ENCODE results near the gene YAP1. TPM values are rescaled to one million over a fixed set of nuclear protein-coding genes. Genes with fewer than 3 reads are reported as not detected.

The YAP1 gene
- total and polyA plus RNA-seq, 4 experiments from 2014 or later: 0.44 to 0.75 TPM; not detected in 2

DNA sequence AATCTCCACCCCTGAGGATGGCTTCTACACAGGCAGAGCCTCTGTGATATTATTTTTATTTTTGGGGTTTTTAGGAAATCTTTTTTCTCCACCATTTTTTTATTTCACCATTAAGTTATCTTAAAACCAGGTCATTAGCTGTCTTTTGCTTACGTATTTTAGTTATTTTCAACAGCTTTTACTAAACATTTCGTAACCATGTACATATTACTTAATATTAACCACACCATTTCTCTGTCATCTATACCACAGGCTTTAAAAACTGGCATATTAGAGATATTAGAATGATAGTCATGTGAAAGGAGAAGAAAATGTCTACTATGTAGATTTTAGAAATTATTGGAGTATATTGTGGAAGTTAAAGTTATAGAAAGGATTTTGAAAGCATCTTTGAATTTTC is 37.4 kb downstream of the YAP1 start:
- H3K4me1 Mint-ChIP-seq: no peaks in the 10 kb centered on the region
- Histone ChIP-seq H3K36me3 (ENCODE audit: insufficient read depth, low read length) (no peaks in the 10 kb centered on the region), H3K27me3 (ENCODE audit: insufficient read depth, low read length) (no peaks in the 10 kb centered on the region), H3K4me1 (ENCODE audit: insufficient read depth, low read length) (no peaks in the 10 kb centered on the region), H3K27ac (ENCODE audit: low read depth, low read length) (no peak overlapping the region), H3K9me3 (ENCODE audit: control insufficient read depth in 1 of 2, low read length in 2 of 2) (no peaks in the 10 kb centered on the region), H3K4me3 (ENCODE audit: low read length in 2 of 2) (no peak overlapping the region)
- CTCF ChIA-PET (ENCODE audit: partially characterized antibody): no interaction called here
- H3K4me3 Mint-ChIP-seq: no peak overlapping the region
- peaks cover 18 to 20% of the 10 kb centered on the region in 2 donors for H3K27me3 Mint-ChIP-seq
- H3K9me3 Mint-ChIP-seq: no peaks in the 10 kb centered on the region
- intact Hi-C loops (cut with micrococcal nuclease): no loop called here
- POLR2A ChIA-PET (ENCODE audit: partially characterized antibody): no interaction called here
- no peak overlapping the region for H3K27ac Mint-ChIP-seq
- DNase-seq: no peak
- no peaks in the 10 kb centered on the region for H3K36me3 Mint-ChIP-seq

GRCh38 chr11:102148059-102148458 is 37.8 kb downstream of the YAP1 start:
- Mint-ChIP-seq H3K27ac (no peak overlapping the region), H3K36me3 (no peaks in the 10 kb centered on the region), H3K27me3 (peaks cover 18 to 20% of the 10 kb centered on the region in 2 donors), H3K9me3 (peaks cover 0 to 1% (median 0%) of the 10 kb centered on the region in 8 donors), H3K4me3 (no peak overlapping the region), H3K4me1 (no peaks in the 10 kb centered on the region)
- ChIA-PET POLR2A (ENCODE audit: partially characterized antibody) (no interaction called here), CTCF (ENCODE audit: partially characterized antibody) (no interaction called here)
- intact Hi-C loops (cut with micrococcal nuclease): no loop called here
- Histone ChIP-seq H3K9me3 (ENCODE audit: control insufficient read depth in 1 of 2, low read length in 2 of 2) (no peaks in the 10 kb centered on the region), H3K36me3 (ENCODE audit: insufficient read depth, low read length) (no peaks in the 10 kb centered on the region), H3K27ac (ENCODE audit: low read depth, low read length) (no peak overlapping the region), H3K4me3 (ENCODE audit: low read length in 2 of 2) (no peak overlapping the region), H3K27me3 (ENCODE audit: insufficient read depth, low read length) (no peaks in the 10 kb centered on the region), H3K4me1 (ENCODE audit: insufficient read depth, low read length) (no peaks in the 10 kb centered on the region)
- DNase-seq: no peak

DNA sequence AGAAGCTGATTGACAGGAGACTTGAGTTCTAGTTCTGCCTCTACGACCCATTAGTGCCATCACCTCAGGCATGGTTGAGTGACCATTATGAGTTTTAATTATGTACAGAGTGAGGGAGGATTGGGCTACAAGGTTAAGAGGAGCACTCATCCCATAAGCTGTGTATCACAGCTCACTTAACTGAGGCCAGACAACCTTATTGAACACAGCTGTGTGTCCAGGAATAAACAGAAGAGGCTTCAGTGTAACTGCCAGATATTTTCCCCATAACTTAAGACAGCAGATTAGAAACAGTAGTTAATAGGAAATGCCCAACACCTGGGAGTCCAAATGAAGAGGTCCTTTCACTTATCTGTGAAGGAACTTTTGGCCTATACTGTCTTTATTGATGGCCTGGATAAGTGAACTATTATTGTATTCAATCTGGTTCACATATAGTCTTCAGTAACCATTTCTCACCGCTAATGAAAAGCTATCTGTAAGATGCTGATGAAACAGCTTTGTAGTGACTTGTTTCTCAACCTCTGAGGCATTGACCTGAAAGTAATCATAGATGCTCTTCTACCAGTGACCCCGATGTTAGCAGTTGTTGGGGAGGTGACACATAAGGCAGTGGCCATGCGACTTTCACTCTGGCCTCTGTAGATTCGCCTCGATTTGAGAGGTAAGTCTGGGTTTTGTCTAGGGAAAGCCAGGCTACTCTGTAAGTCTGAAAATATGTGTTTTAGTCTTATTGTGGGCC is 41.7 kb downstream of the YAP1 start:
- Mint-ChIP-seq H3K4me3 (no peak overlapping the region), H3K36me3 (no peaks in the 10 kb centered on the region), H3K4me1 (no peaks in the 10 kb centered on the region), H3K27me3 (peaks cover 8 to 11% of the 10 kb centered on the region in 2 donors), H3K27ac (no peak overlapping the region), H3K9me3 (peaks cover 0 to 2% (median 0%) of the 10 kb centered on the region in 8 donors)
- no peak for DNase-seq
- POLR2A ChIA-PET (ENCODE audit: partially characterized antibody): no interaction called here
- H3K4me1 ChIP-seq (ENCODE audit: insufficient read depth, low read length): no peaks in the 10 kb centered on the region
- no peak overlapping the region for H3K4me3 ChIP-seq (ENCODE audit: low read length in 2 of 2)
- H3K36me3 ChIP-seq (ENCODE audit: insufficient read depth, low read length): no peaks in the 10 kb centered on the region
- H3K9me3 ChIP-seq (ENCODE audit: control insufficient read depth in 1 of 2, low read length in 2 of 2): no peaks in the 10 kb centered on the region
- no peak overlapping the region for H3K27ac ChIP-seq (ENCODE audit: low read depth, low read length)
- intact Hi-C loops (cut with micrococcal nuclease): no loop called here
- CTCF ChIA-PET (ENCODE audit: partially characterized antibody): no interaction called here
- H3K27me3 ChIP-seq (ENCODE audit: insufficient read depth, low read length): no peaks in the 10 kb centered on the region

- POLR2A ChIA-PET (ENCODE audit: partially characterized antibody): no interaction called here
- intact Hi-C loops (cut with micrococcal nuclease): no loop called here
Measured at GRCh38 chr11:102153082-102153481, 42.8 kb downstream of the YAP1 start.

GRCh38 chr11:102154806-102155205 is 44.6 kb downstream of the YAP1 start:
- Mint-ChIP-seq H3K27ac (no peak overlapping the region), H3K4me3 (no peak overlapping the region), H3K9me3 (peaks cover 0 to 2% (median 0%) of the 10 kb centered on the region in 8 donors), H3K36me3 (no peaks in the 10 kb centered on the region), H3K27me3 (peaks cover 2 to 8% of the 10 kb centered on the region in 2 donors), H3K4me1 (no peaks in the 10 kb centered on the region)
- Histone ChIP-seq H3K9me3 (ENCODE audit: control insufficient read depth in 1 of 2, low read length in 2 of 2) (no peaks in the 10 kb centered on the region), H3K4me1 (ENCODE audit: insufficient read depth, low read length) (no peaks in the 10 kb centered on the region), H3K4me3 (ENCODE audit: low read length in 2 of 2) (no peak overlapping the region), H3K36me3 (ENCODE audit: insufficient read depth, low read length) (no peaks in the 10 kb centered on the region), H3K27me3 (ENCODE audit: insufficient read depth, low read length) (no peaks in the 10 kb centered on the region), H3K27ac (ENCODE audit: low read depth, low read length) (no peak overlapping the region)
- DNase-seq: no peak
- CTCF ChIA-PET (ENCODE audit: partially characterized antibody): no interaction called here
- intact Hi-C loops (cut with micrococcal nuclease): no loop called here
- POLR2A ChIA-PET (ENCODE audit: partially characterized antibody): no interaction called here

More at GRCh38 chr11:102153082-102153481, 42.8 kb downstream of the YAP1 start:
- Histone ChIP-seq H3K27ac (ENCODE audit: low read depth, low read length) (no peak overlapping the region), H3K9me3 (ENCODE audit: control insufficient read depth in 1 of 2, low read length in 2 of 2) (no peaks in the 10 kb centered on the region), H3K36me3 (ENCODE audit: insufficient read depth, low read length) (no peaks in the 10 kb centered on the region), H3K4me1 (ENCODE audit: insufficient read depth, low read length) (no peaks in the 10 kb centered on the region), H3K27me3 (ENCODE audit: insufficient read depth, low read length) (no peaks in the 10 kb centered on the region), H3K4me3 (ENCODE audit: low read length in 2 of 2) (no peak overlapping the region)
- H3K36me3 Mint-ChIP-seq: no peaks in the 10 kb centered on the region
- no peak overlapping the region for H3K4me3 Mint-ChIP-seq
- no peak overlapping the region for H3K27ac Mint-ChIP-seq
- CTCF ChIA-PET (ENCODE audit: partially characterized antibody): no interaction called here
- DNase-seq: no peak
- H3K4me1 Mint-ChIP-seq: no peaks in the 10 kb centered on the region
- peaks cover 0 to 2% (median 0%) of the 10 kb centered on the region in 8 donors for H3K9me3 Mint-ChIP-seq
- peaks cover 6 to 8% of the 10 kb centered on the region in 2 donors for H3K27me3 Mint-ChIP-seq

DNA sequence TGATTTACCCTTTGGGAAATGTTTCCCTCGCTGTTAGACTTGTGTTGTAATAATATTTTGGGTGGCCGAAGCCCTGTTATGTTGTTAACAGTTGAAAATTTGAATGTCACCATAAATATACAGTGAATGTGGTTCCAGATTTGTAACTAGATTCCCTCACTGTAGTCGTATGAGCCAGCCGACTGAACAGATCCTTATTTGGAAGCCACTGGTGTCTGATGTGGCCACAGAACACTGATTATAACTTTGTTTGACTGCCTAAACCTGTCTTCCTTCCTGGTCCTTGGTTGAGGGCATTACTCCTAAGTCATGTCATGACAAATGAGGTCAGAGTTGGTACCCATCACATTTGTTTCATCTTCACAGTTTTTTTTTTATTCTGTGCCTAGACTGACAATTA is 45.4 kb downstream of the YAP1 start:
- intact Hi-C loops (cut with micrococcal nuclease): no loop called here
- no peaks in the 10 kb centered on the region for H3K4me1 ChIP-seq (ENCODE audit: insufficient read depth, low read length)
- H3K27ac ChIP-seq (ENCODE audit: low read depth, low read length): no peak overlapping the region
- no peak overlapping the region for H3K4me3 ChIP-seq (ENCODE audit: low read length in 2 of 2)
- no peaks in the 10 kb centered on the region for H3K36me3 Mint-ChIP-seq
- H3K27me3 Mint-ChIP-seq: peaks cover 2 to 4% of the 10 kb centered on the region in 2 donors
- H3K4me1 Mint-ChIP-seq: no peaks in the 10 kb centered on the region
- ChIA-PET CTCF (ENCODE audit: partially characterized antibody) (no interaction called here), POLR2A (ENCODE audit: partially characterized antibody) (no interaction called here)
- no peaks in the 10 kb centered on the region for H3K9me3 ChIP-seq (ENCODE audit: control insufficient read depth in 1 of 2, low read length in 2 of 2)
- no peak for DNase-seq
- no peaks in the 10 kb centered on the region for H3K36me3 ChIP-seq (ENCODE audit: insufficient read depth, low read length)
- peaks cover 0 to 2% (median 0%) of the 10 kb centered on the region in 8 donors for H3K9me3 Mint-ChIP-seq
- no peak overlapping the region for H3K27ac Mint-ChIP-seq
- H3K4me3 Mint-ChIP-seq: no peak overlapping the region
- H3K27me3 ChIP-seq (ENCODE audit: insufficient read depth, low read length): no peaks in the 10 kb centered on the region

DNA sequence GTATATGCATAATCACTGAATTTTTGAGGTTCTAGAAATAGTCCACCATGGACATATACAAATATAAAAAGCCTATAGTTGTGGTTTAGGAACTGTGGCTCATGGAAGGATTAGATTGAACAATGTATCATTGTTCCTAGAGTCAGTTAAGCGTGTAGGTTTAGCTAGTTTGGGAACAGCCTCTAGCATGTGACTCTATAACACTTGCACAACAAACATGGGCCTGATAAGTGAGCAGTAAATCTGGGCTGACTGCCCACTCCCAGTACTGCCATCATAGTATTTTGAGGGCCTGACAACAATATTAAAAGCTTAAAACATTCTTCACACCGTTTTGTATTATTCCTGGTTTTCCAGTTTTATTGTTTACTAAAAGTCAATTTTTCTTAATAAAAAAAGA is 47.0 kb downstream of the YAP1 start:
- CTCF ChIA-PET (ENCODE audit: partially characterized antibody): interaction anchor here (1.3 kb wide), 1 partner anchor 12 kb away, joined by 3 read pairs; no protein-coding TSS in a partner anchor

More for the DNA sequence above, 47.0 kb downstream of the YAP1 start:
- no peaks in the 10 kb centered on the region for H3K9me3 ChIP-seq (ENCODE audit: control insufficient read depth in 1 of 2, low read length in 2 of 2)
- H3K36me3 ChIP-seq (ENCODE audit: insufficient read depth, low read length): no peaks in the 10 kb centered on the region
- no peaks in the 10 kb centered on the region for H3K27me3 ChIP-seq (ENCODE audit: insufficient read depth, low read length)
- Mint-ChIP-seq H3K36me3 (no peaks in the 10 kb centered on the region), H3K9me3 (peaks cover 0 to 2% (median 0%) of the 10 kb centered on the region in 8 donors), H3K4me1 (no peaks in the 10 kb centered on the region), H3K4me3 (no peak overlapping the region), H3K27ac (no peak overlapping the region), H3K27me3 (peaks cover 4% of the 10 kb centered on the region in 2 donors)
- POLR2A ChIA-PET (ENCODE audit: partially characterized antibody): no interaction called here
- no peak overlapping the region for H3K27ac ChIP-seq (ENCODE audit: low read depth, low read length)
- no peak overlapping the region for H3K4me3 ChIP-seq (ENCODE audit: low read length in 2 of 2)
- no peak for DNase-seq
- intact Hi-C loops (cut with micrococcal nuclease): no loop called here
- H3K4me1 ChIP-seq (ENCODE audit: insufficient read depth, low read length): no peaks in the 10 kb centered on the region

Measured in CD4-positive, alpha-beta memory T cell (primary cell).